GM21381 (cell line): ENCODE data around the gene CARD18.

Source experiments
- ATAC-seq: cut with Tn5 transposase; IDR thresholded peaks from one replicate; pipeline ENCODE4 v1.9.1; 2021; ENCODE audit warnings: mild to moderate bottlenecking, moderate library complexity; ENCODE audit not compliant: unreplicated experiment

The CARD18 gene

DNA sequence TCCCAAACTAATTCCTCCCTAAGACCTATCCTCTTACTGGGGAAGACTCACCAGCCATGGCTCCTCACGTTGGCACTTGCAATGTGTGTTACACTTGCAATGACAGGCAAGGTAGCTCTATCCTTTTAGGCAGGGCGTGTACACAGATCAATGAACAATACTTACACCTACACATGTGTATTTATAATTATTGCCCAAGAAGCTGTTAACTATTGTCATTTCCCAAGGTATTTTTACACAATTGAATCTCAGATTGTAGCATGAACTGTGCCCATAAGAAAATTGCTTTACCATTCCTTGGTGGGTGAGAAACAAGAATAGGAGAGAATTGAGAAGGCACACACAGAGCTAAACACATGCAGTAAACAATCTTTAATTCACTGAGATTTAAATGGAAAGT is at the start of gene CARD18:
Gene CARD18, minus strand, starts transcription at position 101 of the 400 bp plus-strand sequence. Its CDS starts 43 bp downstream, at position 58.
- ATAC-seq = no peak

DNA sequence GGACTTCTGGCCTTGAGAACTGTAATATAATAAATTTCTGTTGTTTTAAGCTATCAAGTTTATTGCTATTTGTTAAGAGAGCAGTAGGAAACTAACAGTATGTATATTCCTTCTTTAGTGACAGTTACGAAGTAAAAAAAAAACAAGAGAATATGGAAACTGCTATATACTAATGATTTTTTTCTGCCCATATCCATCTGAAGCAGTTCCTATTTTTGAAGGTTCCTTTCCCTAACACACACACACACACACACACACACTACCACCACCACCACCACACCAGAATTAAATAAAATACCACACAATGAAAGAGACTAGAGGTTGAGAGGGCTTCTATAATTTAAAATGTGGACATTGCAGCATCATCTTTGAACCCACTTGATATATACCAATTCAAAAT is 44.4 kb upstream of the CARD18 start:
- ATAC-seq = no peak

- no peak for ATAC-seq
Measured at GRCh38 chr11:105183426-105183825, 43.9 kb upstream of the CARD18 start.

DNA sequence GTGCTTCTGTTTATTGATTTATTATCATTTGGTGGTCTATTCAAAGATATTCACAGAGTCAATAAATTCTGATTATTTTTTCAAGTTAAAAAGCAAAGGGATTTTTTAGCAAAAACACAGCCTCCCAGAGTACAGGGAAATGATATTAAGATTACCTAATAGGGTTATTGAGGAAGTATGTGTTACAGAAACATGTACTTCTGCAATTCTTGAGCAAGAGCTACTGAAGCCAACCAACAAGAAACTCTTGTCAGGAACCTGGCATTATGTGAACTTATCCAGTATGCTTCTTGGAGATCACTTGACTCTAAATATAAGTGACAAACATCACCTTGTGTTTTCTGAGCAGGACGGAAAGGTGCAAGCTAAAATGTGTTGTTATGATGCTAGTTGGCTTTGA is 42.0 kb upstream of the CARD18 start:
- ATAC-seq = no peak

GRCh38 chr11:105181100-105181499 is 41.5 kb upstream of the CARD18 start:
- no peak for ATAC-seq

GRCh38 chr11:105179542-105180278 is 40.1 kb upstream of the CARD18 start:
- no peak for ATAC-seq

- no peak for ATAC-seq
Measured at GRCh38 chr11:105177658-105178057, 38.1 kb upstream of the CARD18 start.

GRCh38 chr11:105168457-105168856 is 28.9 kb upstream of the CARD18 start:
- no peak for ATAC-seq

GRCh38 chr11:105167244-105167643 is 27.7 kb upstream of the CARD18 start:
- ATAC-seq = no peak

- no peak for ATAC-seq
Measured at GRCh38 chr11:105164208-105164607, 24.6 kb upstream of the CARD18 start.

- ATAC-seq = no peak
Measured at GRCh38 chr11:105162506-105162905, 22.9 kb upstream of the CARD18 start.

DNA sequence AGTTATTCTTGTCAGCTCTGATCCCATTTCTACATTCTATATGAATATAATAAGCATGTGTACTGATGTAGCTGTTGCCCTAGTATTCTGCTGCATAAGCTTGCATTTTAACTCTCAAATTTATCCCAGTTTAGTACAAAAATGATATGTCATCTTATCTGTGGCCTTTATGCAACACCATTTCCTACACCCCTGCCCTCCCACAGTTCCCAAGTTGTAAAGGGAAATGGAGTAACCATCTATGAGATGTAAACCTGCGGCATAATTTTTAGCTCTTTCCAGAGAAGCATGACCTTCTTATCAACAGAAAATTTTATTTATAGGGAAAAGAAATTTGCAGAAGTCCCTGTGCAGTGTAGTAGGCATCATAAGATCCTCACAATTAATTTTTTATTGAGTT is 18.9 kb upstream of the CARD18 start:
- no peak for ATAC-seq

GRCh38 chr11:105156720-105157119 is 17.2 kb upstream of the CARD18 start:
- ATAC-seq = no peak

- ATAC-seq = no peak
Measured at GRCh38 chr11:105156231-105156630, 16.7 kb upstream of the CARD18 start.

DNA sequence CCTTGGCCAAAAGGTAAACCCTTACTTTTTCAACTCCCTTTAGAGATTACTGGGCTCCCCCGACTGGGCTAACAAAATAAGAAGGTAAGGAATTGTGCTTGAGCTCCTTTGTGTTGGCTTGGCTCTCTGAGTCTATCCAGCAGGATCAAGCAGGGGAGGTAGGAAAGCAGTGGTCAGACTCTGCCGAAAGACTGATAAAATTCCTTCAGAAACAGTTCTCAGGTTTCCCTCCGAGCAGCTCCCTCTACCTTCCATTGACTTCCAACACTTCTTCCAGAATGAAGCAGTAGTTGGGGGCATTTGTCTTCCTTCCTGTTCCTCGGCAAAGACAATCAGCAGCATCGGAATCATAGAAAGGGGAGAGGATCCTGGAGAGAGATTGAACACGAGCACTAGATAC is 16.1 kb upstream of the CARD18 start:
- no peak for ATAC-seq

- ATAC-seq = no peak
Measured at GRCh38 chr11:105153392-105153791, 13.8 kb upstream of the CARD18 start.

GRCh38 chr11:105152560-105152959 is 13.0 kb upstream of the CARD18 start:
- no peak for ATAC-seq

- ATAC-seq = no peak
Measured at GRCh38 chr11:105152021-105152512, 12.5 kb upstream of the CARD18 start.

GRCh38 chr11:105149477-105149876 is 9.9 kb upstream of the CARD18 start:
- no peak for ATAC-seq

- no peak for ATAC-seq
Measured at GRCh38 chr11:105148241-105148640, 8.7 kb upstream of the CARD18 start.

- ATAC-seq = no peak
Measured at GRCh38 chr11:105144887-105145286, 5.3 kb upstream of the CARD18 start.

DNA sequence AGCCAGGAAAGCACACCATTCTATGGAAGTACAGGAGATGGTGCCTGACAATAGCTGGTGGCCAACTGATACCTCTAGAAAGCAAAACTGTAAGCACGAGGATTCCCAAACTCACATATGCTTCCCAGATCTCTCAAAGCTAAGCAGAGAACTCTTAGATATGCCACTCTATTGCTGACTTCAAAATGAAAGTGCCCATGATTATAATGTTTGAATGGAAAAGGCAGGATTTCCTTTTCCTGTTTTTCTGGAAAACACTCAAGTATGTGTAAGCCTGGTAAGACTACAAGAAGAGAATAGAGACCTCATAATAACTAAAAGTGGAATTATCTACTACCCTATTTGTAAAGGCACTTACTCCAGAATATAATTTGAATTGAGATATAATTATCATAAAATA is 2.6 kb upstream of the CARD18 start:
- no peak for ATAC-seq

GRCh38 chr11:105137286-105137685 is 2.3 kb downstream of the CARD18 start:
- no peak for ATAC-seq
